Neuronal stem cell (in vitro differentiated cells): Measurements from ENCODE around the gene CETP.

Experiments used
- DNase-seq: peaks from one replicate; pipeline ENCODE4 v3.0.0-alpha.2; 2013; ENCODE audit warnings: low spot score
- H2AFZ ChIP-seq: one replicate; pipeline ENCODE4 v1.6.1; 2013; ENCODE audit warnings: mild to moderate bottlenecking, low read length, inconsistent platforms
- H2AK5ac ChIP-seq: 2 replicates; pipeline ENCODE4 v1.6.1; 2013; ENCODE audit warnings: low read depth, mild to moderate bottlenecking, inconsistent platforms, low read length, moderate library complexity, mixed read lengths
- H2BK120ac ChIP-seq: 2 replicates; pipeline ENCODE4 v1.6.1; 2013; ENCODE audit warnings: low read depth, mild to moderate bottlenecking, inconsistent platforms, low read length, moderate library complexity, mixed read lengths
- H2BK12ac ChIP-seq: one replicate; pipeline ENCODE4 v1.6.1; 2013; ENCODE audit warnings: low read length, inconsistent platforms
- H2BK15ac ChIP-seq: 2 replicates; pipeline ENCODE4 v1.6.1; 2013; ENCODE audit warnings: mild to moderate bottlenecking, low read length, inconsistent platforms, mixed read lengths
- H2BK5ac ChIP-seq: one replicate; pipeline ENCODE4 v1.6.1; 2013; ENCODE audit warnings: inconsistent platforms, mild to moderate bottlenecking, low read length, moderate library complexity
- H3K14ac ChIP-seq: one replicate; pipeline ENCODE4 v1.6.1; 2013; ENCODE audit warnings: low read length, inconsistent platforms
- H3K18ac ChIP-seq: 2 replicates; pipeline ENCODE4 v1.6.1; 2013; ENCODE audit warnings: low read length, inconsistent platforms
- H3K23ac ChIP-seq: 2 replicates; pipeline ENCODE4 v1.6.1; 2013; ENCODE audit warnings: low read depth, mild to moderate bottlenecking, mixed read lengths, low read length, inconsistent platforms; ENCODE audit not compliant: poor library complexity
- H3K27ac ChIP-seq: replicated peaks from 3 replicates; pipeline ENCODE4 v1.5.1; 2013; ENCODE audit warnings: low read length, inconsistent platforms
- H3K27me3 ChIP-seq, 3 experiments: 2 replicates each; pipeline ENCODE4 v1.6.1; 2013; ENCODE audit warnings: low read length in 3 of 3, mild to moderate bottlenecking in 2 of 3, inconsistent platforms in 1 of 3, low read depth in 1 of 3, mixed read lengths in 1 of 3, moderate library complexity in 1 of 3; ENCODE audit not compliant: control insufficient read depth in 3 of 3, insufficient read depth in 3 of 3
- H3K36me3 ChIP-seq, 2 donors: replicated peaks in 1 of 2; 2 replicates each; pipeline ENCODE4 v1.6.1; 2013; ENCODE audit warnings: low read length in 2 of 2; ENCODE audit not compliant: control insufficient read depth in 2 of 2, insufficient read depth in 2 of 2
- H3K4ac ChIP-seq: 2 replicates; pipeline ENCODE4 v1.6.1; 2013; ENCODE audit warnings: inconsistent platforms, mild to moderate bottlenecking, low read length, moderate library complexity
- H3K4me1 ChIP-seq, 2 donors: 1 replicate in 1 of 2; 2 replicates in 1 of 2; pipeline ENCODE4 v1.6.1; 2013; ENCODE audit warnings: low read length in 2 of 2, low read depth in 1 of 2; ENCODE audit not compliant: control insufficient read depth in 2 of 2, insufficient read depth in 1 of 2
- H3K4me2 ChIP-seq: one replicate; pipeline ENCODE4 v1.6.1; 2013; ENCODE audit warnings: mild to moderate bottlenecking, low read length, inconsistent platforms; ENCODE audit not compliant: insufficient read depth, poor library complexity, severe bottlenecking
- H3K4me3 ChIP-seq, 2 donors: 2 replicates each; pipeline ENCODE4 v1.5.1; 2013; ENCODE audit warnings: low read length in 2 of 2, mild to moderate bottlenecking in 2 of 2, inconsistent platforms in 1 of 2, moderate library complexity in 1 of 2
- H3K79me1 ChIP-seq: one replicate; pipeline ENCODE4 v1.6.1; 2013; ENCODE audit warnings: low read depth, mild to moderate bottlenecking, inconsistent platforms, low read length, moderate library complexity
- H3K9ac ChIP-seq: one replicate; pipeline ENCODE4 v1.6.1; 2013; ENCODE audit warnings: mild to moderate bottlenecking, low read depth, low read length, inconsistent platforms; ENCODE audit not compliant: poor library complexity
- H3K9me3 ChIP-seq, 2 donors: replicated peaks in 1 of 2; 2 replicates each; pipeline versions ENCODE3 to v1.6.1; 2013; ENCODE audit warnings: low read length in 2 of 2, mild to moderate bottlenecking in 2 of 2, inconsistent platforms in 1 of 2, low read depth in 1 of 2, mixed read lengths in 1 of 2, moderate library complexity in 1 of 2; ENCODE audit not compliant: control insufficient read depth in 2 of 2, insufficient read depth in 1 of 2
- H4K8ac ChIP-seq: one replicate; pipeline ENCODE4 v1.6.1; 2013; ENCODE audit warnings: low read depth, mild to moderate bottlenecking, inconsistent platforms, low read length, moderate library complexity
- H4K91ac ChIP-seq: one replicate; pipeline ENCODE4 v1.6.1; 2013; ENCODE audit warnings: low read length, low read depth, mild to moderate bottlenecking, inconsistent platforms; ENCODE audit not compliant: poor library complexity
- WGBS, 2 donors: extraction: QIAGEN DNeasy Blood & Tissue Kit; methylation state at CpG; one replicate each; pipeline ENCODE4 v1.1.7; 2013; ENCODE audit warnings: missing lambda C conversion rate in 2 of 2, mixed read lengths in 1 of 2; ENCODE audit not compliant: insufficient read length in 2 of 2, insufficient replicate concordance in 1 of 2; ENCODE audit errors: extremely low coverage in 2 of 2; 5-methylcytosine and 5-hydroxymethylcytosine counted together

Gene CETP

GRCh38 chr16:57020651-57021050 lies 58.9 kb downstream of the CETP start:
- no peaks in the 10 kb centered on the region for H3K4me1 ChIP-seq
- no peak overlapping the region for H2BK5ac ChIP-seq
- no peak overlapping the region for H3K18ac ChIP-seq
- H2BK120ac ChIP-seq, result no peak overlapping the region
- no peaks in the 10 kb centered on the region for H3K9me3 ChIP-seq
- H3K9ac ChIP-seq, result no peak overlapping the region
- WGBS, 2 donors, result no CpG with 5 or more reads among the region's 8 CpGs
- no peak overlapping the region for H3K4me2 ChIP-seq
- no peaks in the 10 kb centered on the region for H3K79me1 ChIP-seq
- H3K27me3 ChIP-seq, result peaks cover 0 to 22% (median 0%) of the 10 kb centered on the region in 3 experiments
- no peak overlapping the region for H2BK12ac ChIP-seq
- no peak overlapping the region for H3K23ac ChIP-seq
- no peak for DNase-seq
- H3K4ac ChIP-seq, result no peak overlapping the region
- H2AK5ac ChIP-seq, result no peak overlapping the region
- no peaks in the 10 kb centered on the region for H3K36me3 ChIP-seq
- H3K4me3 ChIP-seq, result no peak overlapping the region
- H3K27ac ChIP-seq, result no peak overlapping the region
- no peak overlapping the region for H4K91ac ChIP-seq
- H2BK15ac ChIP-seq, result no peak overlapping the region
- H4K8ac ChIP-seq, result no peak overlapping the region
- H2AFZ ChIP-seq, result no peak overlapping the region
- H3K14ac ChIP-seq, result no peak overlapping the region

- Histone ChIP-seq H2BK120ac (no peak overlapping the region), H3K79me1 (no peaks in the 10 kb centered on the region), H3K18ac (no peak overlapping the region), H3K27ac (no peak overlapping the region), H3K4me3 (peak overlapping the region in 1 of 2 donors; percentile 61), H2BK5ac (no peak overlapping the region), H3K4me1 (no peaks in the 10 kb centered on the region), H3K23ac (peak overlapping the region; percentile 19), H3K4ac (no peak overlapping the region), H3K9me3 (no peaks in the 10 kb centered on the region), H3K9ac (no peak overlapping the region), H4K8ac (no peak overlapping the region), H3K27me3 (peaks cover 0 to 22% (median 0%) of the 10 kb centered on the region in 3 experiments), H2AFZ (no peak overlapping the region), H2AK5ac (no peak overlapping the region), H3K4me2 (no peak overlapping the region), H4K91ac (no peak overlapping the region), H2BK15ac (no peak overlapping the region), H2BK12ac (no peak overlapping the region), H3K36me3 (no peaks in the 10 kb centered on the region), H3K14ac (peak overlapping the region; percentile 67)
- no CpG with 5 or more reads among the region's 6 CpGs for WGBS, 2 donors
- no peak for DNase-seq
Measured at GRCh38 chr16:57021757-57022156, 60.0 kb downstream of the CETP start.

GRCh38 chr16:57022445-57022844 lies 60.7 kb downstream of the CETP start:
- no peak overlapping the region for H4K8ac ChIP-seq
- no peak overlapping the region for H2BK12ac ChIP-seq
- H3K27me3 ChIP-seq, result peaks cover 0 to 22% (median 0%) of the 10 kb centered on the region in 3 experiments
- H3K4ac ChIP-seq, result no peak overlapping the region
- no peaks in the 10 kb centered on the region for H3K4me1 ChIP-seq
- no peaks in the 10 kb centered on the region for H3K79me1 ChIP-seq
- no peak overlapping the region for H2BK15ac ChIP-seq
- no peak overlapping the region for H4K91ac ChIP-seq
- no peaks in the 10 kb centered on the region for H3K36me3 ChIP-seq
- H3K4me3 ChIP-seq, result no peak overlapping the region
- no peak overlapping the region for H2BK120ac ChIP-seq
- H3K9me3 ChIP-seq, result no peaks in the 10 kb centered on the region
- peak overlapping the region; percentile 61 for H2AK5ac ChIP-seq
- no CpG with 5 or more reads among the region's 7 CpGs for WGBS, 2 donors
- H2AFZ ChIP-seq, result no peak overlapping the region
- no peak overlapping the region for H3K18ac ChIP-seq
- H3K9ac ChIP-seq, result no peak overlapping the region
- no peak overlapping the region for H3K14ac ChIP-seq
- no peak overlapping the region for H3K4me2 ChIP-seq
- DNase-seq, result no peak
- H3K27ac ChIP-seq, result no peak overlapping the region
- H3K23ac ChIP-seq, result peak overlapping the region; percentile 19
- no peak overlapping the region for H2BK5ac ChIP-seq

GRCh38 chr16:57023541-57024249 lies 61.9 kb downstream of the CETP start:
- H3K23ac ChIP-seq, result no peak overlapping the region
- no CpG with 5 or more reads among the region's 8 CpGs for WGBS, 2 donors
- H3K9me3 ChIP-seq, result no peaks in the 10 kb centered on the region
- H3K4me2 ChIP-seq, result no peak overlapping the region
- H2BK120ac ChIP-seq, result no peak overlapping the region
- no peaks in the 10 kb centered on the region for H3K79me1 ChIP-seq
- no peak overlapping the region for H2BK5ac ChIP-seq
- no peak for DNase-seq
- H3K18ac ChIP-seq, result peak overlapping the region; percentile 21
- no peaks in the 10 kb centered on the region for H3K36me3 ChIP-seq
- no peak overlapping the region for H3K9ac ChIP-seq
- H2AK5ac ChIP-seq, result no peak overlapping the region
- no peak overlapping the region for H4K91ac ChIP-seq
- peaks cover 0 to 2% of the 10 kb centered on the region in 2 donors for H3K4me1 ChIP-seq
- H3K4me3 ChIP-seq, result no peak overlapping the region
- no peak overlapping the region for H2BK15ac ChIP-seq
- H4K8ac ChIP-seq, result no peak overlapping the region
- H2AFZ ChIP-seq, result peak overlapping the region; percentile 17
- H3K27me3 ChIP-seq, result peaks cover 0 to 24% (median 0%) of the 10 kb centered on the region in 3 experiments
- no peak overlapping the region for H3K14ac ChIP-seq
- no peak overlapping the region for H3K27ac ChIP-seq
- H2BK12ac ChIP-seq, result no peak overlapping the region
- H3K4ac ChIP-seq, result no peak overlapping the region
